ENCODE data around the gene PPY. TPM values are rescaled to one million over a fixed set of nuclear protein-coding genes. Genes with fewer than 3 reads are reported as not detected.
"Not testable (repeated sequence)": the region's sequence is repeated elsewhere in the genome, so short reads cannot be mapped to it uniquely, and the experiment has no call there.

PPY gene
- total RNA-seq, 1 donor from 2014 or later: not detected

DNA sequence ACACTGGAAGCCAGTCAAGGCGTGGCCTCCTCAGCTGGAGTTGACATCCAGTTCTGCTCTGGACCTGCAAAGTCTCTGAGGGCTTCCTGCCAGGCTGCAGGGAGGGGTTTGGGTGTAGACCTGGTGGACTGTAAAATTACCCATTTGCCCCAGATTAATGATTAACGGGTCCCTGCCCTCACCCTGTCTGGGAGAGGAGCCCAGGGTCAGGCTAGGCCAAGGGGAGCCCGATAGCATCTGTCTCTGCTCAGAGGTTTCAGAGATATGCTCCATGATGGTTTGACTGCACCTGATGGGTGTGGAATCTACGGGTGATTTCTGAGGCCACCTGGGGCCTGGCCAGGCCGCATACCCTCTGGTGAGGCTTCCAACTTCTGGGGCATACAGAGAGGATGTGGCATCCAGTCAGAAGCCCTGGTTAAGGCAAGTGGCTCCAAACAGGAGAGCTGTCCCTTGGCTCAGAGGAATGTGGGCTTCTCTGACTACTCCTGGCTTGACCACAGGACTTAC lies 11.2 kb downstream of the PPY start:
- TF ChIP-seq CTCF (IDR thresholded peaks at IDR 0.05; ENCODE audit: insufficient read depth, low read length, poor library complexity, severe bottlenecking): no peak
- DNase-seq (ENCODE audit: low read depth): no peak
- peaks cover 7% of the 10 kb centered on the region for H3K27me3 ChIP-seq (ENCODE audit: control insufficient read depth, insufficient read depth, low read length)
- H3K4me3 ChIP-seq (ENCODE audit: low read depth, low read length): no peak overlapping the region
- no peaks in the 10 kb centered on the region for H3K36me3 ChIP-seq (ENCODE audit: control insufficient read depth, insufficient read depth, low read length)

DNA sequence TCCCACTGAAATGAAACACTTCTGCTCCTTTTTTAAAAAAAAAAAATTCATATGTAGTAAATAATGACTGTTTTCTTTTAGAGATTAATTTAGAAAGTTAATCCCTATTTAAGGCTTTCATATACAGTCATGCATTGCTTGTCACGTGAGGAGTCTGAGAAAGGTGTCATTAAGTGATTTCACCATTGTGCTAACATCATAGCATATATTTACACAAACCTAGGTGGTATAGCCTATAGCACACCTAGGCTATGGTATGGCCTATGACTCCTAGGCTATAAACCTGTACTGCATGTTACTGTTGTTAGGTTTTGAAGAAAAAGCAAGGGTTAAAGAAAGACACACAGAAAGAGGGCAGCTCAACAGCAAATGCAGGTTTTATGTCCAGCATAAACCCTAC lies 13.7 kb downstream of the PPY start:
- Histone ChIP-seq H3K4me3 (ENCODE audit: low read depth, low read length) (no peak overlapping the region), H3K27me3 (ENCODE audit: control insufficient read depth, insufficient read depth, low read length) (peaks cover 20% of the 10 kb centered on the region), H3K36me3 (ENCODE audit: control insufficient read depth, insufficient read depth, low read length) (no peaks in the 10 kb centered on the region)
- TF ChIP-seq CTCF (IDR thresholded peaks at IDR 0.05; ENCODE audit: insufficient read depth, low read length, poor library complexity, severe bottlenecking): no peak
- DNase-seq (ENCODE audit: low read depth): no peak

- not testable (repeated sequence) for DNase-seq (ENCODE audit: low read depth); H3K4me3 ChIP-seq (ENCODE audit: low read depth, low read length); H3K36me3 ChIP-seq (ENCODE audit: control insufficient read depth, insufficient read depth, low read length)
- peaks cover 20% of the 10 kb centered on the region for H3K27me3 ChIP-seq (ENCODE audit: control insufficient read depth, insufficient read depth, low read length)
Observed at GRCh38 chr17:43927929-43928328, 14.3 kb downstream of the PPY start.

DNA sequence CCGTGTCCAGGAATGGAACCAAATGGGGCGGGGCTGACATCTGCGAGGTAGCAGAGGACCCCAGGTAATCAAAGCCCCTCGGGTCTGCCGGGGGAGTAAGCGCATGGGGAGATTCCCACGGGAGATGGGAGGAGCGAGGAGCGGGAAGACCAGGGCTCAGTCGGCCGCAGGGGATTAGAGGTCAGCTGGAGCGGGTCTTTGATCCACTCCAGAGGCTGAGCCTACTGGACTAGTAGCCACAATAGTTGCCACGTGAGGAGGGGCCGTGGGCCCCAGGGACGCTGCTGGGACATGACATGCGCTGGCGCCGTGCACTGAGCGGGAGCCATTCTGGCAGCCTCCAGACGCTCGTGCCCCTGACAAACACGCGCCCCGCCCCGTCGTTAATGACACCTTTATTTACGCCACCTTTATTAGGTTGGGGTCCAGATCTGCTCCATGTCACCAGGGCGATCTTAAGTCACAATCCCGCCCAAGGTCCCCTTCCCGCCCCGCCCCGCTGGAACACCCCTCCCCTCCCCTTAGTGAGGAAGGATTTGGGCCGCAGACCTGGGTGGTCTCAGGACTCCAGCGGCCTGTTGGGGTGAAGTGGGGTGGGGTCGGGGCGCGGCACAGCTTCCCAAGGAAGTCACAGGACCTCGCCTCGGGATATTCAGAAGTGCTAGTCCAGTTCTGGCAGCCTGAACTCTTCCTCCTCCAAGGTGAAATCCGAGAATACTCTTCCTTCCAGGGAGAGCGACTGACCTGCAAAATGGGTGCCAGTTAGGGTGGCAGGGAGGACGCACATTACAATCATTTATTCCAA lies 15.0 kb downstream of the PPY start:
- H3K36me3 ChIP-seq (ENCODE audit: control insufficient read depth, insufficient read depth, low read length): no peaks in the 10 kb centered on the region
- H3K27me3 ChIP-seq (ENCODE audit: control insufficient read depth, insufficient read depth, low read length): peaks cover 20% of the 10 kb centered on the region
- no peak for TF ChIP-seq CTCF (IDR thresholded peaks at IDR 0.05; ENCODE audit: insufficient read depth, low read length, poor library complexity, severe bottlenecking)
- no peak for DNase-seq (ENCODE audit: low read depth)
- no peak overlapping the region for H3K4me3 ChIP-seq (ENCODE audit: low read depth, low read length)

DNA sequence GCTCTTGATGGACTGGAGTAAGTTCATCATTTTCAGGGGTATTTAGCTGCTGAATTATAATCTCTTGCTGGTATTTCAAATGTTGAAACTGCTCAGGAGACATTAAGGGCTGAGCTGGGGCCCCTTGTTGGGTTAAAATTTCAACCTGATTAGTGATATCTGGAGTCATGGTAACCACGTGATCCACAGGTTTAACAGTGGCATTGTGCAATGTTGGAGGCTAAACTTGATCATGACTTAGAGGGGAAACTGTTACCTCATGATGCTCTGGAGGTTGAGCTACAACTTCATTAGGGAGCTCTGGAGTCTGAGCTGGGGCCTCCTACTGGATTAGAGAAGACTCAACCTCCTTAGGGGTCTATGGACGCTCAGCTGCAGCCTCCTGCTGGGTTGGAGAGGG lies 17.7 kb downstream of the PPY start:
- Histone ChIP-seq H3K4me3 (ENCODE audit: low read depth, low read length) (no peak overlapping the region), H3K27me3 (ENCODE audit: control insufficient read depth, insufficient read depth, low read length) (peaks cover 20% of the 10 kb centered on the region), H3K36me3 (ENCODE audit: control insufficient read depth, insufficient read depth, low read length) (no peaks in the 10 kb centered on the region)
- no peak for DNase-seq (ENCODE audit: low read depth)
- no peak for TF ChIP-seq CTCF (IDR thresholded peaks at IDR 0.05; ENCODE audit: insufficient read depth, low read length, poor library complexity, severe bottlenecking)

GRCh38 chr17:43920500-43921095 lies 21.7 kb downstream of the PPY start:
- H3K36me3 ChIP-seq (ENCODE audit: control insufficient read depth, insufficient read depth, low read length): no peaks in the 10 kb centered on the region
- no peak overlapping the region for H3K4me3 ChIP-seq (ENCODE audit: low read depth, low read length)
- no peak for DNase-seq (ENCODE audit: low read depth)
- peaks cover 27% of the 10 kb centered on the region for H3K27me3 ChIP-seq (ENCODE audit: control insufficient read depth, insufficient read depth, low read length)
- no peak for TF ChIP-seq CTCF (IDR thresholded peaks at IDR 0.05; ENCODE audit: insufficient read depth, low read length, poor library complexity, severe bottlenecking)

All from kidney epithelial cell (primary cell).